Breast epithelium (tissue), 4 donors: ENCODE data around the gene FAM180A. TPM values are rescaled to one million over a fixed set of nuclear protein-coding genes. Genes with fewer than 3 reads are reported as not detected.

Experiments
- DNase-seq, 2 donors: peaks; one replicate each; pipeline ENCODE4 v3.0.0-alpha.2; 2019; ENCODE audit warnings: low spot score in 2 of 2
- H3K27ac ChIP-seq, 2 donors: fragments of 200-600 bp; sonication (generic) in 1 of 2; one replicate each; pipeline ENCODE4 v1.5.1; 2016 to 2019; ENCODE audit warnings: mild to moderate bottlenecking in 1 of 2
- H3K27me3 ChIP-seq, 2 donors: fragments of 200-600 bp; sonication (generic) in 1 of 2; one replicate each; pipeline versions ENCODE4 v1.5.1 to v1.6.0; 2017 to 2019; ENCODE audit warnings: control low read depth in 1 of 2, mild to moderate bottlenecking in 1 of 2
- H3K36me3 ChIP-seq: fragments of 200-600 bp; one replicate; pipeline ENCODE4 v1.5.1; 2019
- H3K4me1 ChIP-seq, 2 donors: fragments of 200-600 bp; sonication (generic); one replicate each; pipeline ENCODE4 v1.5.1; 2016 to 2019; ENCODE audit warnings: control low read depth in 1 of 2
- H3K4me3 ChIP-seq, 3 donors: fragments of 200-600 bp; sonication (generic); 1 replicate in 2 of 3; 2 replicates in 1 of 3; pipeline ENCODE4 v1.5.1; 2016 to 2019; ENCODE audit warnings: mild to moderate bottlenecking in 3 of 3, moderate library complexity in 2 of 3
- H3K9me3 ChIP-seq, 2 donors: fragments of 200-600 bp; sonication (generic) in 1 of 2; one replicate each; pipeline ENCODE4 v1.5.1; 2016 to 2019; ENCODE audit warnings: control low read depth in 1 of 2
- POLR2A ChIP-seq: fragments of 450-650 bp; IDR thresholded peaks from one replicate; pipeline ENCODE4 v1.6.1; 2016; ENCODE audit warnings: antibody characterized with exemption, mild to moderate bottlenecking, moderate library complexity
- POLR2AphosphoS5 ChIP-seq, 3 donors: sonication (generic); formaldehyde crosslinking; IDR thresholded peaks; one replicate each; pipeline ENCODE4 v1.6.1; 2017; ENCODE audit warnings: antibody characterized with exemption in 3 of 3
- intact Hi-C: fragments of 100-400 bp; cut with DNase I; formaldehyde crosslinking; loops from one replicate; pipeline ENCODE4 v1.15.1; 2023; ENCODE audit warnings: low total_unique reads
- total RNA-seq, 3 donors: library from RNA; depleted of rRNA; stranded (reverse); fragments of >200 nt; gene quantifications; one replicate each; pipeline ENCODE4 v1.1.0, GENCODE V29; 2016
- TF ChIP-seq, protein P1 (sequence below), 3 donors: fragments of 450-650 bp; IDR thresholded peaks; one replicate each; pipeline ENCODE4 v1.5.1; 2016 to 2017; ENCODE audit warnings: antibody characterized with exemption in 3 of 3, mild to moderate bottlenecking in 3 of 3, moderate library complexity in 3 of 3

The FAM180A gene
- total RNA-seq, 3 donors from 2014 or later, result 5.2 to 11.9 (median 9.1) TPM

DNA sequence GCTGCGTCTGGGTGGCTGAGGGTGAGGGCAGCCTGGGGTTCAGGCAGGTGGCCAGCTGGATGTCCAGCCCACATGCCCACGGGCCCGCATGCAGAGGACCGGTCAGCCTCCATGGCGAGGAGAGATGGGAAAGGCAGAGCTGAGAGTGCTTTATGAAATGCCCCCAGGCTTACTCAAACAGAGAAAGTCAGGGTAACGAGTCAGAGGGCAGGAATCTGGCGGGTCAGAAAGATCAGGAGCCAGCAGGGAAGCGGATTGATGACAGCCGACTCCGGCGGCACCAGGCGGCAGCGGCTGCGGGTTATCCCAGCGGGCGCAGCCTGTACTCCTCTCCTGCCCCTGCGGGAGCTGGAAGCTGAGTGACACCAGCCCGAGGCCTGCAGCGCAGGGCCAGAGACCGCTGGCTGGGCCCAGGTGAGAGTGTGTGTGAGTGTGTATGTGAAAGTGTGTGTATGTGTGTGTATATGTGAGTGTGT lies 34.0 kb downstream of the FAM180A start:
- no peaks in the 10 kb centered on the region for H3K4me1 ChIP-seq
- no peaks in the 10 kb centered on the region for H3K36me3 ChIP-seq
- H3K9me3 ChIP-seq, result no peaks in the 10 kb centered on the region
- intact Hi-C loops, result no loop called here
- no peaks in the 10 kb centered on the region for H3K27me3 ChIP-seq
- DNase-seq, result no peak
- no peak for TF ChIP-seq POLR2A
- TF ChIP-seq, protein P1, sequence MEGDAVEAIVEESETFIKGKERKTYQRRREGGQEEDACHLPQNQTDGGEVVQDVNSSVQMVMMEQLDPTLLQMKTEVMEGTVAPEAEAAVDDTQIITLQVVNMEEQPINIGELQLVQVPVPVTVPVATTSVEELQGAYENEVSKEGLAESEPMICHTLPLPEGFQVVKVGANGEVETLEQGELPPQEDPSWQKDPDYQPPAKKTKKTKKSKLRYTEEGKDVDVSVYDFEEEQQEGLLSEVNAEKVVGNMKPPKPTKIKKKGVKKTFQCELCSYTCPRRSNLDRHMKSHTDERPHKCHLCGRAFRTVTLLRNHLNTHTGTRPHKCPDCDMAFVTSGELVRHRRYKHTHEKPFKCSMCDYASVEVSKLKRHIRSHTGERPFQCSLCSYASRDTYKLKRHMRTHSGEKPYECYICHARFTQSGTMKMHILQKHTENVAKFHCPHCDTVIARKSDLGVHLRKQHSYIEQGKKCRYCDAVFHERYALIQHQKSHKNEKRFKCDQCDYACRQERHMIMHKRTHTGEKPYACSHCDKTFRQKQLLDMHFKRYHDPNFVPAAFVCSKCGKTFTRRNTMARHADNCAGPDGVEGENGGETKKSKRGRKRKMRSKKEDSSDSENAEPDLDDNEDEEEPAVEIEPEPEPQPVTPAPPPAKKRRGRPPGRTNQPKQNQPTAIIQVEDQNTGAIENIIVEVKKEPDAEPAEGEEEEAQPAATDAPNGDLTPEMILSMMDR (IDR thresholded peaks at IDR 0.05), result no peak
- no peak for TF ChIP-seq POLR2AphosphoS5 (IDR thresholded peaks at IDR 0.05)
- H3K27ac ChIP-seq, result no peak overlapping the region
- no peak overlapping the region for H3K4me3 ChIP-seq

DNA sequence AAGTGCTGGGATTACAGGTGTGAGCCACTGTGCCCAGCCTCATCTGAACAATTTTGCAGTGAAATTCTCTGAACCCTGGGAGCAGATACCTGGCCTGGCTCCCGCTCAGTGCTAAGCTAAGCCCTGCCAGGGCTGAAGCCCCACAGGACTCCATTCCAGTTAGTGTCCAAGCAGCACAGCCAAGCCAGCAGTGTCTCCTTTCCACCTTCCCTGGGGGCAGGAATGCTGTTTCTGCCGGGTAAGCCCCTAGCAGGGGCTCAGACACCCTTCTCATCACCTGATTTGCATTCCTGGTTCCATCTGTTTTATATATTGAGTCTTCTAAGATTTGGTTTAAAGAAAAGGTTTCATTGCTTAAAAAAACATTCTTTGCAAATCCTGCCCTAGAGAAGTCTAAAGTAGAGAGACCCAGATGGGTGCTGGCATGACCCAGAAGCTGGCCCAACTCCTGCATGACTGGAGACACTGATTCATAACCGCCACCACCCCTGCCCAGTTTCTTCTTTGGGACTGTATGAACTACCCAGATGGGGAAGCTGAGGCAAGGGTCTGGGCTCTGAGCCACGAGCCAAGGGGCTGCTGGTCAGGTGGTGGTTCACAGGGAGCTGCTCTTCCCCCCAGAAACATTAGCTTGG lies 34.7 kb downstream of the FAM180A start:
- H3K9me3 ChIP-seq, result no peaks in the 10 kb centered on the region
- TF ChIP-seq, protein P1 (IDR thresholded peaks at IDR 0.05), result no peak
- no peak for TF ChIP-seq POLR2AphosphoS5 (IDR thresholded peaks at IDR 0.05)
- no peak for TF ChIP-seq POLR2A
- H3K36me3 ChIP-seq, result no peaks in the 10 kb centered on the region
- H3K27ac ChIP-seq, result no peak overlapping the region
- intact Hi-C loops, result no loop called here
- no peak overlapping the region for H3K4me3 ChIP-seq
- no peaks in the 10 kb centered on the region for H3K27me3 ChIP-seq
- H3K4me1 ChIP-seq, result no peaks in the 10 kb centered on the region
- DNase-seq, result no peak

DNA sequence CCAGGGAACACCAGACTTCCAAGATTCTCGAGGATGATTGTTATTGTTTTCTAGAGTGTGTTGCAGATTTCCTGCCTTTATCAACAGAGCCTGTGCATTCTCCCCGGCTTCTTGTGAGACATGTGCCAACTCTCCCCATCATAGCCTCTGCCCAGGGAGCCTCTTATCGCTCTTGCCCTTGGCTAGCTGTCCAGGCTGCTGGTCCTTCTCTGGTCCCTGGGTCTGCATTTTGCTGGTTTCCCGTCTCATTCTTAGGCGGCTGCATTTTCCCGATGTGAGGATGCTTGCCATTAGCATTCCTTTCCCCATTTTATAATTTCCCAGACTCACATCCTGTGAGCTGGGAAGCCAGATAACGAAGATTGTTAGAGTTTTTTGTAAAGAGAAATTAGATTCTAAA lies 35.8 kb downstream of the FAM180A start:
- TF ChIP-seq, protein P1 (IDR thresholded peaks at IDR 0.05), result no peak
- TF ChIP-seq POLR2AphosphoS5 (IDR thresholded peaks at IDR 0.05), result no peak
- no peak for TF ChIP-seq POLR2A
- intact Hi-C loops, result no loop called here
- no peak overlapping the region for H3K27ac ChIP-seq
- H3K4me3 ChIP-seq, result no peak overlapping the region
- no peaks in the 10 kb centered on the region for H3K36me3 ChIP-seq
- no peaks in the 10 kb centered on the region for H3K4me1 ChIP-seq
- no peaks in the 10 kb centered on the region for H3K9me3 ChIP-seq
- no peak for DNase-seq
- no peaks in the 10 kb centered on the region for H3K27me3 ChIP-seq

DNA sequence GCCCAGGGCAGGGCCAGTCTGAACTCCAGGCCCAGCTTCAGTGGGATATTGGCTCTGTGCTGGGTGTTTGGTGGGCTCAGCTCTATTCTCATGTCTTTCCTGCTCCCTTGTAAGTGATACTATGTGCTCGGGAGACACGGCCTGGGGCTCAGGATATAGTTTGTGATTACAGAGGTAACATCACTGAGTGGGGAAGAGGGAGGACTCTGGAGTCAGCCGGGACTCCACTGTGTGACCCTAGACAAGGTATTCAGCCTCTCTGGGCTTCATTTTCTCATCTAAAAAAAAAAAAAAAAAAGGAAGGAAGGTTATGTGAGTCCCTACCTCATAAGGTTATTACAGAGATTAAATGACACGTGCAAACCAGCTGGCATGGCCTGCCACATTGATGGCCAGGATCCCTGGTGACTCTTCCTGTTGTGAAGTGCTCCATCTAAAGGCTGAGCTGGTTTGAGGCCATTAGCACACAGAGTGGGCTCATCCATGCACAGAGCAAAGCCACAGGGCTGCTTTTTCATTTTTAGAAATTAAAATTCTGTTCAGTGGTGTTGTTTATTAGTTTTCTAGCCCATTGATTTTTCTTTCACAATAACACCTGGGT lies 36.3 kb downstream of the FAM180A start:
- intact Hi-C loops, result no loop called here

DNA sequence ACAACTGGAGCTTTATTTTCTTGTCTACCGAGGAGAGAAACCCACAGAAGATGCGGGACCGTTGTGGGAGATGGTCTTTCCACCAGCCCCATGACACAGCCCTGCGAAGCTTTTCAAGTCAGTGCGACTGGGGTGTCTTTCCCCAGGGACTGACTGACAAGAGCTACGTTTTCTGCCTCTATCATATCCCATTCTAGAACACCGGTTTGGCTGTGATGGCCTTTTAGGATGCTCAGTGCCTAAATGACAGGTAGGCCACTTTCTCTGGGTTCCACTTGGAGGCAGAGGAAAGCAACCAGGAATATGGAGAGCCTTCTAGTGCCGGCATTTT lies 37.5 kb downstream of the FAM180A start:
- no peak for DNase-seq
- intact Hi-C loops, result no loop called here
- Histone ChIP-seq H3K27me3 (no peaks in the 10 kb centered on the region), H3K4me1 (no peaks in the 10 kb centered on the region), H3K4me3 (no peak overlapping the region), H3K27ac (no peak overlapping the region), H3K9me3 (no peaks in the 10 kb centered on the region), H3K36me3 (no peaks in the 10 kb centered on the region)
- TF ChIP-seq POLR2AphosphoS5 (IDR thresholded peaks at IDR 0.05) (no peak), POLR2A (no peak)
- TF ChIP-seq, protein P1 (IDR thresholded peaks at IDR 0.05), result no peak

More for the DNA sequence above, 36.3 kb downstream of the FAM180A start:
- no peaks in the 10 kb centered on the region for H3K36me3 ChIP-seq
- H3K27ac ChIP-seq, result no peak overlapping the region
- no peaks in the 10 kb centered on the region for H3K9me3 ChIP-seq
- DNase-seq, result no peak
- TF ChIP-seq, protein P1 (IDR thresholded peaks at IDR 0.05), result no peak
- no peak for TF ChIP-seq POLR2AphosphoS5 (IDR thresholded peaks at IDR 0.05)
- TF ChIP-seq POLR2A, result no peak
- H3K4me1 ChIP-seq, result no peaks in the 10 kb centered on the region
- no peaks in the 10 kb centered on the region for H3K27me3 ChIP-seq
- H3K4me3 ChIP-seq, result no peak overlapping the region
